Upper lobe of left lung (tissue), 4 donors: ENCODE data around the gene IGSF3.

Experiments
- POLR2A ChIP-seq, 4 donors: fragments of 450-650 bp; IDR thresholded peaks; one replicate each; pipeline ENCODE4 v1.5.1; 2016 to 2017; ENCODE audit warnings: antibody characterized with exemption in 4 of 4, mild to moderate bottlenecking in 2 of 4
- TF ChIP-seq, protein P1 (sequence below), 6 experiments: fragments of 450-650 bp in 4 of 6; fragments of 200-600 bp in 2 of 6; sonication (generic) in 2 of 6; IDR thresholded peaks; one replicate each; pipeline ENCODE4 v1.5.1; 2016 to 2019; ENCODE audit warnings: antibody characterized with exemption in 6 of 6

DNA sequence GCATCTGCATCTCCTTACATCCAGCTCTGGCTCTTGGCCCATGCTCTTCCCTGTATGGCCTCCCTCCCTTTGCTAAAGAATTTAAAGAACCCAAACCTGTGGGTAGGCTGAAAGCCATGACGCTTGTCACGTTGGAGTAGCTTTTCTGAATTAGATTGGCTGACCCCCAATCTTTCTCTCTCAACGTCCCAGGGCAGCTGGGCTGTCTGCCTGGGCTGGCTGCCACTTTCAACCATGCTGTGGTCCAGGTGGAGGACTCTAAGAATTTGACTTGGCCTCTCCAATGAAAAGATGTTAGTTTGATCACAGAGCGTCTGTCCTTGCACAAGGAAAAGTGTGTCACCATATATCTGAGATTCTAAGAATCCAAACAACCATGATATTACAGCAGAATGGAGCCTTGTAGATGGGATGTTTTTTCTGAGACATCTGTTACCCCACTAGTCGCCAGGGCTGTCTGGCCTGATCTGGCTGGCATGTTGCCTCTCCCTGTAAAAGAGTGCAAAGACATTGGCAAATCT lies 6.5 kb upstream of the IGSF3 start:
- TF ChIP-seq POLR2A (IDR thresholded peaks at IDR 0.05): no peak
- TF ChIP-seq, protein P1, sequence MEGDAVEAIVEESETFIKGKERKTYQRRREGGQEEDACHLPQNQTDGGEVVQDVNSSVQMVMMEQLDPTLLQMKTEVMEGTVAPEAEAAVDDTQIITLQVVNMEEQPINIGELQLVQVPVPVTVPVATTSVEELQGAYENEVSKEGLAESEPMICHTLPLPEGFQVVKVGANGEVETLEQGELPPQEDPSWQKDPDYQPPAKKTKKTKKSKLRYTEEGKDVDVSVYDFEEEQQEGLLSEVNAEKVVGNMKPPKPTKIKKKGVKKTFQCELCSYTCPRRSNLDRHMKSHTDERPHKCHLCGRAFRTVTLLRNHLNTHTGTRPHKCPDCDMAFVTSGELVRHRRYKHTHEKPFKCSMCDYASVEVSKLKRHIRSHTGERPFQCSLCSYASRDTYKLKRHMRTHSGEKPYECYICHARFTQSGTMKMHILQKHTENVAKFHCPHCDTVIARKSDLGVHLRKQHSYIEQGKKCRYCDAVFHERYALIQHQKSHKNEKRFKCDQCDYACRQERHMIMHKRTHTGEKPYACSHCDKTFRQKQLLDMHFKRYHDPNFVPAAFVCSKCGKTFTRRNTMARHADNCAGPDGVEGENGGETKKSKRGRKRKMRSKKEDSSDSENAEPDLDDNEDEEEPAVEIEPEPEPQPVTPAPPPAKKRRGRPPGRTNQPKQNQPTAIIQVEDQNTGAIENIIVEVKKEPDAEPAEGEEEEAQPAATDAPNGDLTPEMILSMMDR (IDR thresholded peaks at IDR 0.05): no peak
